H9 (cell line): ENCODE results near the gene LNP1. TPM values are rescaled to one million over a fixed set of nuclear protein-coding genes. Genes with fewer than 3 reads are reported as not detected.

ENCODE experiments used
- DNase-seq: peaks from one replicate; pipeline ENCODE4 v3.0.0-alpha.2; 2017
- H2AFZ ChIP-seq: one replicate; pipeline ENCODE4 v1.6.1; 2013; ENCODE audit warnings: mild to moderate bottlenecking, low read length, control low read depth, moderate library complexity
- H2AK5ac ChIP-seq: 2 replicates; pipeline ENCODE4 v1.6.1; 2013; ENCODE audit warnings: low read length, control low read depth, mixed read lengths; ENCODE audit not compliant: insufficient read length
- H2BK120ac ChIP-seq: one replicate; pipeline ENCODE4 v1.6.1; 2013; ENCODE audit warnings: low read depth, mild to moderate bottlenecking, low read length, control low read depth, inconsistent platforms; ENCODE audit not compliant: poor library complexity, severe bottlenecking
- H2BK12ac ChIP-seq: 2 replicates; pipeline ENCODE4 v1.6.1; 2013; ENCODE audit warnings: low read length, control low read depth, mixed read lengths, low read depth; ENCODE audit not compliant: insufficient read length
- H2BK15ac ChIP-seq: 2 replicates; pipeline ENCODE4 v1.6.1; 2013; ENCODE audit warnings: low read depth, low read length, control low read depth
- H2BK20ac ChIP-seq: one replicate; pipeline ENCODE4 v1.6.1; 2013; ENCODE audit warnings: low read depth, mild to moderate bottlenecking, low read length, control low read depth, inconsistent platforms; ENCODE audit not compliant: poor library complexity, severe bottlenecking
- H2BK5ac ChIP-seq: 2 replicates; pipeline ENCODE4 v1.6.1; 2013; ENCODE audit warnings: low read length, control low read depth, mixed read lengths; ENCODE audit not compliant: insufficient read length
- H3K14ac ChIP-seq: 2 replicates; pipeline ENCODE4 v1.6.1; 2013; ENCODE audit warnings: low read length, control low read depth; ENCODE audit not compliant: insufficient read depth
- H3K18ac ChIP-seq: 2 replicates; pipeline ENCODE4 v1.6.1; 2013; ENCODE audit warnings: low read depth, mild to moderate bottlenecking, mixed read lengths, low read length, control low read depth; ENCODE audit not compliant: insufficient read length
- H3K23ac ChIP-seq: 2 replicates; pipeline ENCODE4 v1.6.1; 2013; ENCODE audit warnings: low read length, control low read depth, mixed read lengths, low read depth; ENCODE audit not compliant: insufficient read length
- H3K23me2 ChIP-seq: 2 replicates; pipeline ENCODE4 v1.6.1; 2013; ENCODE audit warnings: low read depth, mild to moderate bottlenecking, mixed read lengths, low read length, control low read depth; ENCODE audit not compliant: insufficient read length, poor library complexity, severe bottlenecking
- H3K27ac ChIP-seq: 2 replicates; pipeline ENCODE4 v1.5.1; 2013; ENCODE audit warnings: low read length, control low read depth, mixed read lengths, low read depth; ENCODE audit not compliant: insufficient read length
- H3K27me3 ChIP-seq: 2 replicates; pipeline ENCODE4 v1.6.1; 2013; ENCODE audit warnings: low read length, control low read depth, inconsistent platforms; ENCODE audit not compliant: insufficient read depth
- H3K4ac ChIP-seq: 2 replicates; pipeline ENCODE4 v1.6.1; 2013; ENCODE audit warnings: low read depth, mild to moderate bottlenecking, control low read depth, inconsistent platforms, low read length, moderate library complexity
- H3K4me1 ChIP-seq: 2 replicates; pipeline ENCODE4 v1.6.1; 2013; ENCODE audit warnings: low read length, control low read depth, inconsistent platforms; ENCODE audit not compliant: insufficient read depth
- H3K4me2 ChIP-seq: 2 replicates; pipeline ENCODE4 v1.6.1; 2013; ENCODE audit warnings: low read length, control low read depth, mixed read lengths; ENCODE audit not compliant: insufficient read length, insufficient read depth
- H3K56ac ChIP-seq: 2 replicates; pipeline ENCODE4 v1.6.1; 2013; ENCODE audit warnings: low read depth, mild to moderate bottlenecking, mixed read lengths, low read length, control low read depth; ENCODE audit not compliant: insufficient read length
- H3K79me1 ChIP-seq: 2 replicates; pipeline ENCODE4 v1.6.1; 2013; ENCODE audit warnings: low read depth, mild to moderate bottlenecking, moderate library complexity, low read length, control low read depth, inconsistent platforms; ENCODE audit not compliant: insufficient read depth, poor library complexity, severe bottlenecking
- H3K79me2 ChIP-seq: 2 replicates; pipeline ENCODE4 v1.6.1; 2013; ENCODE audit warnings: low read length, control low read depth, inconsistent platforms; ENCODE audit not compliant: insufficient read depth
- H3K9ac ChIP-seq: 2 replicates; pipeline ENCODE4 v1.6.1; 2013; ENCODE audit warnings: low read length, control low read depth, mixed read lengths; ENCODE audit not compliant: insufficient read length; ENCODE audit errors: extremely low read depth
- H3K9me3 ChIP-seq: one replicate; pipeline ENCODE4 v1.6.1; 2013; ENCODE audit warnings: low read depth, low read length, inconsistent platforms; ENCODE audit not compliant: control insufficient read depth
- H3T11ph ChIP-seq: one replicate; pipeline ENCODE4 v1.6.1; 2013; ENCODE audit warnings: mild to moderate bottlenecking, low read length, control low read depth, inconsistent platforms
- H4K20me1 ChIP-seq: one replicate; pipeline ENCODE4 v1.6.1; 2013; ENCODE audit not compliant: control insufficient read depth, insufficient read length, insufficient read depth
- H4K5ac ChIP-seq: 2 replicates; pipeline ENCODE4 v1.6.1; 2013; ENCODE audit warnings: low read depth, mild to moderate bottlenecking, mixed read lengths, low read length, control low read depth; ENCODE audit not compliant: insufficient read length
- H4K8ac ChIP-seq: replicated peaks from 2 replicates; pipeline ENCODE4 v1.6.1; 2013; ENCODE audit warnings: low read length, control low read depth, mixed read lengths, low read depth; ENCODE audit not compliant: insufficient read length
- H4K91ac ChIP-seq: 2 replicates; pipeline ENCODE4 v1.6.1; 2013; ENCODE audit warnings: low read depth, mild to moderate bottlenecking, moderate library complexity, mixed read lengths, low read length, control low read depth; ENCODE audit not compliant: insufficient read length
- H3K27ac Mint-ChIP-seq, 3 experiments: 2 replicates in 2 of 3; 3 replicates in 1 of 3; pipeline ENCODE4 v1.8.0; 2020 to 2021; ENCODE audit warnings: mixed read lengths in 3 of 3, mild to moderate bottlenecking in 1 of 3, moderate library complexity in 1 of 3
- H3K27me3 Mint-ChIP-seq: 2 replicates; pipeline ENCODE4 v1.8.0; 2021; ENCODE audit warnings: low read depth, mild to moderate bottlenecking, moderate library complexity, mixed read lengths
- H3K36me3 Mint-ChIP-seq, 3 experiments: 2 replicates in 2 of 3; 3 replicates in 1 of 3; pipeline ENCODE4 v1.8.0; 2020 to 2021; ENCODE audit warnings: low read depth in 3 of 3, mixed read lengths in 3 of 3; ENCODE audit not compliant: insufficient read depth in 1 of 3
- H3K4me1 Mint-ChIP-seq, 2 experiments: 2 replicates each; pipeline ENCODE4 v1.8.0; 2020; ENCODE audit warnings: mixed read lengths in 2 of 2
- H3K4me3 Mint-ChIP-seq, 2 experiments: 2 replicates in 1 of 2; 3 replicates in 1 of 2; pipeline ENCODE4 v1.8.0; 2020 to 2021; ENCODE audit warnings: mild to moderate bottlenecking in 2 of 2, mixed read lengths in 2 of 2, moderate library complexity in 1 of 2
- H3K9me3 Mint-ChIP-seq, 2 experiments: 2 replicates in 1 of 2; 3 replicates in 1 of 2; pipeline ENCODE4 v1.8.0; 2020; ENCODE audit warnings: mild to moderate bottlenecking in 2 of 2, mixed read lengths in 2 of 2, moderate library complexity in 1 of 2
- WGBS: extraction: QIAGEN DNeasy Blood & Tissue Kit; methylation state at CpG from one replicate; pipeline ENCODE4 v1.1.7; 2013; ENCODE audit warnings: missing lambda C conversion rate, low lambda C conversion rate, mixed read lengths; ENCODE audit not compliant: insufficient read length; ENCODE audit errors: extremely low coverage; 5-methylcytosine and 5-hydroxymethylcytosine counted together
- total RNA-seq: library from RNA; stranded (reverse); gene quantifications from 2 replicates; pipeline ENCODE4 v1.2.1, GENCODE V29; 2021
- TF ChIP-seq, protein P1 (sequence below): fragments of 200-600 bp; sonication (generic); conservative IDR thresholded peaks from 3 replicates; pipeline ENCODE4 v1.8.0; 2021; ENCODE audit warnings: antibody characterized with exemption, mild to moderate bottlenecking

Gene LNP1
- total RNA-seq, 1 experiment from 2014 or later, result 4.1 TPM

DNA sequence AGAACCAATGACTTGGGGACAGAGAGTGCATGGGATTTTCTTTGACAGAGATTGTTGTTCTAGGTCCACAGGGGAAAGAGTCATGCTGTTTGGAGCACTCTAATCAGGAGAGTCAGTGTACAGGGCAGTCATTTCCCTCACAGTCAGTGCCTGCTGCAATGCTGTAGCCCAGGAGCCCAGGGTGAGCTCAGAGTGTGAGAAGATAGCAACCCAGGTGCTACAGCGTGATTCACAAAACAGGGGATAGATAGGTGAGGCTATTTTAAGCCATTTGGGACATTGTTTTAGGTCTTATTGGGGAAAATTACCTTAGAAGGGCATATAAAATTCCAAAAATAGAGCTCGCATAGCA, 37.3 kb downstream of the LNP1 start:
- Histone ChIP-seq H3K27ac (no peak overlapping the region), H4K8ac (no peak overlapping the region), H2BK5ac (no peak overlapping the region), H3K23me2 (no peaks in the 10 kb centered on the region), H2AFZ (no peak overlapping the region), H3K4me2 (no peak overlapping the region), H2BK20ac (no peak overlapping the region), H3K79me1 (no peaks in the 10 kb centered on the region), H2AK5ac (no peak overlapping the region), H3K9me3 (no peaks in the 10 kb centered on the region), H3K27me3 (no peaks in the 10 kb centered on the region), H3K4ac (no peak overlapping the region), H3T11ph (no peak overlapping the region), H4K20me1 (no peaks in the 10 kb centered on the region), H3K56ac (no peak overlapping the region), H3K9ac (no peak overlapping the region), H3K14ac (no peak overlapping the region), H3K4me1 (no peaks in the 10 kb centered on the region), H3K18ac (no peak overlapping the region), H3K79me2 (no peaks in the 10 kb centered on the region), H2BK12ac (no peak overlapping the region), H3K23ac (no peak overlapping the region), H2BK15ac (no peak overlapping the region), H4K5ac (no peak overlapping the region), H4K91ac (no peak overlapping the region), H2BK120ac (no peak overlapping the region)
- H3K4me3 Mint-ChIP-seq, result no peak overlapping the region
- H3K27me3 Mint-ChIP-seq, result no peaks in the 10 kb centered on the region
- H3K27ac Mint-ChIP-seq, result peak overlapping the region in 1 of 3 experiments; percentile 35; a peak in 1 of 7 replicates
- peaks cover 22 to 35% (median 30%) of the 10 kb centered on the region in 3 experiments for H3K36me3 Mint-ChIP-seq
- WGBS, result no CpG with 5 or more reads among the region's 2 CpGs
- no peak for DNase-seq
- H3K4me1 Mint-ChIP-seq, result peaks cover 9 to 12% of the 10 kb centered on the region in 2 experiments
- H3K9me3 Mint-ChIP-seq, result peaks cover 22 to 31% of the 10 kb centered on the region in 2 experiments
- TF ChIP-seq, protein P1, sequence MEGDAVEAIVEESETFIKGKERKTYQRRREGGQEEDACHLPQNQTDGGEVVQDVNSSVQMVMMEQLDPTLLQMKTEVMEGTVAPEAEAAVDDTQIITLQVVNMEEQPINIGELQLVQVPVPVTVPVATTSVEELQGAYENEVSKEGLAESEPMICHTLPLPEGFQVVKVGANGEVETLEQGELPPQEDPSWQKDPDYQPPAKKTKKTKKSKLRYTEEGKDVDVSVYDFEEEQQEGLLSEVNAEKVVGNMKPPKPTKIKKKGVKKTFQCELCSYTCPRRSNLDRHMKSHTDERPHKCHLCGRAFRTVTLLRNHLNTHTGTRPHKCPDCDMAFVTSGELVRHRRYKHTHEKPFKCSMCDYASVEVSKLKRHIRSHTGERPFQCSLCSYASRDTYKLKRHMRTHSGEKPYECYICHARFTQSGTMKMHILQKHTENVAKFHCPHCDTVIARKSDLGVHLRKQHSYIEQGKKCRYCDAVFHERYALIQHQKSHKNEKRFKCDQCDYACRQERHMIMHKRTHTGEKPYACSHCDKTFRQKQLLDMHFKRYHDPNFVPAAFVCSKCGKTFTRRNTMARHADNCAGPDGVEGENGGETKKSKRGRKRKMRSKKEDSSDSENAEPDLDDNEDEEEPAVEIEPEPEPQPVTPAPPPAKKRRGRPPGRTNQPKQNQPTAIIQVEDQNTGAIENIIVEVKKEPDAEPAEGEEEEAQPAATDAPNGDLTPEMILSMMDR, result no peak
